Fibroblast of skin of left biceps (primary cell): ENCODE data around the gene WDPCP.
A peak's percentile ranks its signal among the peaks of the same experiment; 100 is the strongest.
"Not testable (repeated sequence)": the region's sequence is repeated elsewhere in the genome, so short reads cannot be mapped to it uniquely, and the experiment has no call there.

ENCODE experiments used
- DNase-seq, 2 experiments: peaks; one replicate each; pipeline ENCODE4 v3.0.0-alpha.2; 2013; ENCODE audit warnings: low read depth in 2 of 2

WDPCP gene

DNA sequence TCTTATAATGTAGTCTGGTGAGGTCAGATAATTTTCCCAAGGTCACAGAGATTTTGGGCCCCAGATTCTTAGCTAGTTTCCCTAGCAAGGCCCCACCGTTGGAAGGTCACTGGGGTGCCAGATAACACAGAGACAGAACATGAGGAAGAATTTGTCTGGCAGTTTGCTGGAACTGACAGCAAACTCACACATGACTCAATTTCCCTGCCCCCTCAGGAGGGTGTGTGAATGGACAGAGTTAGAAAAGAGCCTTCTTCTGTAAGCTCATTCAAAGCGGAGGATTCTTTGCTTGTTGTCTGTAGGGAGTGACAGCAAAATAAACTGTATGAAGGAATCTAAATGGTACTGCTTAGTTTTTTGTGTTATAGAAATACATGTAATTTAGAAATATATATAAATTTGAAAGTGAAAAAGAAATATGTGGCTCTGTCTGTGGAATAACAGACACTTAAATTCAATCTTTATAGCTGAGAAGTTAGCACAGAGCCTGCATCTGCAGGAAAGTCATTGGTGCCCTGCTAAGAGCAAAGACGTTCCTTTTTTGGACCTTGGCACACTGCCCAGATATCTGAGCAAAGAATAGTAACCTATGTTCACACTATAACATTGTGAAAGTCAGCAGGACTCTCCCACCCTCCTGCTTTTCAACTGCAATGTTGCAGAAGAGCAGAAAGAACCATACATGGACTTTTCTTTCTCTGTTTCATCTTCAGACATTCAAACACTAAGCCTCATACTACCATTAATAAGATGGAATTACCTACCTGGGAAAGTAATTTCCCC lies 2.5 kb upstream of the WDPCP start:
- no peak for DNase-seq

GRCh38 chr2:63589148-63589958 lies 1.1 kb upstream of the WDPCP start:
- DNase-seq = no peak

GRCh38 chr2:63587814-63588384 lies 378 bp downstream of the WDPCP start:
- DNase-seq = no peak

GRCh38 chr2:63582873-63583272 lies 5.4 kb downstream of the WDPCP start:
- DNase-seq = no peak

- DNase-seq = no peak
Observed at GRCh38 chr2:63581298-63581961, 6.8 kb downstream of the WDPCP start.

GRCh38 chr2:63580651-63581297 lies 7.5 kb downstream of the WDPCP start:
- DNase-seq = no peak

DNA sequence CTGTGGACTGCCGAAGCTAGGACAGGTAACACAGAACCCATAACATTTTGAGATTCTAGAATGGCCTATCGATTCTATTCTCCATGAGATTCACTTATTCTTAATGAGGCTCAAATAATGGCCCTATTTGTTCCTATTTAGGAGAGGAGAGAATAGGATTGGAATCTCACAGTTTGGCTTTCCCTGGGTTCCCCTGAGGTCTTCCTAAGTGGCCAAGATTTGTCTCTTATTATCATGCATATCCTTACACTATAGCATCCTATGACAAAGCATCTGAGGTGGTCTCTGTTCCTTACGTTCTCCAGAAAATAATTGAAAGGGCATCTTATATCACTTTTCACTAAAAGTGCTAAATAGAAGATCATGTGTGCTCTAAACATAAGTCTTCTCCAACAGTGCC lies 9.5 kb downstream of the WDPCP start:
- no peak for DNase-seq

- no peak for DNase-seq
Observed at GRCh38 chr2:63576546-63576945, 11.7 kb downstream of the WDPCP start.

DNA sequence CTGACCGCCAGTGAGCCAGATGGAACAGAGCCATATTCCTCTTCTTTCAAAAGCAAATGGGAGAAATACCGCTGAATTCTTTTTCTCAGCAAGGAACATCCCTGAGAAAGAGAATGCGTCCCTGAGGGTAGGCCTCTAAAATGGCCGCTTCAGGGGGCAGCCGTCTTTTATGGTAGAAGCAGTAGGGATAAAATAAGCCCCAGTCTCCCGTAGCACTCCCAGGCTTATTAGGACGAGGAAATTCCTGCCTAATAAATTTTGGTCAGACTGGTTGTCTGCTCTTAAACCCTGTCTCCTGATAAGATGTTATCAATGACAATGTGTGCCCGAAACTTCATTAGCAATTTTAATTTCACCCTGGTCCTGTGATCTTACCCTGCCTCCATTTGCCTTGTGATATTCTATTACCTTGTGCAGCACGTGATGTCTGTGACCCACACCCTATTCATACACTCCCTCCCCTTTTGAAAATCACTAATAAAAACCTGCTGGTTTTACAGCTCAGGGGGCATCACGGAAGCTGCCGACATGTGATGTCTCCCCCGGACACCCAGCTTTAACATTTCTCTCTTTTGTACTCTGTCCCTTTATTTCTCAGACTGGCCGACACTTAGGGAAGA lies 14.4 kb downstream of the WDPCP start:
- DNase-seq = not testable (repeated sequence)

- DNase-seq = not testable (repeated sequence)
Observed at GRCh38 chr2:63573026-63573425, 15.3 kb downstream of the WDPCP start.

DNA sequence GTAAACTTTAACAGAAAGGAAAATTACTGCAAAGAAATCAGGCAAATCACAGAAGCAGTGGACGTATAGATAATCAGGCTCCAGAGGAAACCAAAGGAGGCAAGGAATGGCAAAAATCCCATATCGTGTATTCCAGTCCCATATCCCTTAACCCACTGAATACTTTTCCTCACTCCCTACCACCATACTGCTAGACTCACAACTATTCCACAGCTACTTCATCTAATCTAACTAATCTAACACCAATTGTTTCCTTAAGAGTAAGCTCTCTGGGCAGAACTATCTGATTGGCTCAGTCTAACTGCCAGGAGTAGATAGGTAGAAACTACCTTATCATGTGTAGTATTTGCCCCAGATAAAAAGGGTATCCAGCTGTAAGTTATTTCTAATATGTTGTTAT lies 16.3 kb downstream of the WDPCP start:
- DNase-seq = no peak

DNA sequence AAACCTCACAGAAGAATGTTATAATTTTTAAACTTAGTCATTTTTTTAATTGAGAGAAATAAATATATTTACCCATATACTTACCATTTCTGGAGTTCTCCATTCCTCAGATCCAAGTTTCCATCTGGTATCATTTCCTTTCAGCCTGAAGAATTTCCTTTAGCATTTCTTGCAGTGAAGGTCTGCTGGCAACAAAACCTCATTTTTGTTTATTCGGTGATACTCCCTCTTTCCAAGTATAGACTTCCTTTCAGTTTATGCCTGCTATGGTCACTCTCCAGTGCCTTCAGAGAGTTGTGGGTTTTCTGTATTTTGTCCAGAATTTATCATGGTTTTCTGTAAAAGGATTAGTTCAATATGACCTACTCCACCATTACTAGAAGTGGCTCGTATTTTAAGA lies 17.0 kb downstream of the WDPCP start:
- no peak for DNase-seq

GRCh38 chr2:63569740-63570139 lies 18.5 kb downstream of the WDPCP start:
- no peak for DNase-seq

- DNase-seq = no peak
Observed at GRCh38 chr2:63562751-63563150, 25.5 kb downstream of the WDPCP start.

DNA sequence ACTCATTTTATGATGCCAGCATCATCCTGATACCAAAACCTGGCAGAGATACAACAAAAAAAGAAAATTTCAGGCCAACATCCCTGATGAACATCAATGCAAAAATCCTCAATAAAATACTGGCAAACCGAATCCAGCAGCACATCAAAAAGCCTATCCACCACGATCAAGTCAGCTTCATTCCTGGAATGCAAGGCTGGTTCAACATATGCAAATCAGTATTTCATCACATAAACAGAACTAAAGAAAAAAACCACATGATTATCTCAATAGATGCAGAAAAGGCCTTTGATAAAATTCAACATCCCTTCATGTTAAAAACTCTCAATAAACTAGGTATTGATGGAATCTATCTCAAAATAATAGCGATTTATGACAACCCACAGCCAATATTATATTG lies 29.4 kb downstream of the WDPCP start:
- DNase-seq = not testable (repeated sequence)

GRCh38 chr2:63557819-63558218 lies 30.5 kb downstream of the WDPCP start:
- DNase-seq = not testable (repeated sequence)

- no peak for DNase-seq
Observed at GRCh38 chr2:63555931-63556330, 32.3 kb downstream of the WDPCP start.

GRCh38 chr2:63555299-63555698 lies 33.0 kb downstream of the WDPCP start:
- no peak for DNase-seq

DNA sequence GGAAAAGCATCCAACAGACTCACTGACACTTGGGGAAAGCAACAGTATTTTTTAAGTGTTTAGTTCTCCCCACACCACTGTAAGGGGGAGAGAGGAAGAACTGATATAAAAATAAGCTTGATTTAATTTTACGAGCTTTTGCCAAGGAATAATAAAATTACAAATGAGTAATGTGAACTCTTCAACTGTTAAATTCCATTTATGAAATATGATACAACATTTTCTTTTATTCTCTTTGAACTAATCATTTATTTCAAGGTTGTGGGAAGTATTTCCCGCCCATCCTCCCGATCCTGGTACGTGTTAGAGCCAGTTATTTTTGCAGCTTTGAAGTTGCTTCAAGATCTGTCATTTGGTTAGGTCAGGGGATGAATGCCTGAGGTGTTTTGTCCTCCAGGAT lies 35.2 kb downstream of the WDPCP start:
- peak in 1 of 2 experiments; percentile 10 for DNase-seq

DNA sequence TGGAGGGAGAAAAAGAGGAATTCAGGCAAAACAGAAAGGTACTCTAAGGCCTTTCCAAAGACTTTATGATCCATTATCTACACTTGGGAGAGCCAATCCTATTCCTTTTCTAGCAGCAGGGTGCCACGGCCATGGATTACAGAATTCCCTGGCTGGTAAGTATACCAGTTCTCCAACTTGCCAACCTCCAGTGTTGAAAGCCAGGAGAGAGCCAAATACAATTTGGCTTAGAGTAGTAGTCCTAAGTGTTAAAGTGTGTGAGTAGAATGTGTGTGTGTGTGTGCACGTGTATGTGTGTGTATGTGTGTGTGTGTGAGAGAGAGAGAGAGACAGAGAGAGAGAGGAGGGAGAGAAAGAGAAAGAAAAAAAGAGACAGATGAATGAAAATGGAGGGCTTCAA lies 43.3 kb downstream of the WDPCP start:
- DNase-seq = no peak

DNA sequence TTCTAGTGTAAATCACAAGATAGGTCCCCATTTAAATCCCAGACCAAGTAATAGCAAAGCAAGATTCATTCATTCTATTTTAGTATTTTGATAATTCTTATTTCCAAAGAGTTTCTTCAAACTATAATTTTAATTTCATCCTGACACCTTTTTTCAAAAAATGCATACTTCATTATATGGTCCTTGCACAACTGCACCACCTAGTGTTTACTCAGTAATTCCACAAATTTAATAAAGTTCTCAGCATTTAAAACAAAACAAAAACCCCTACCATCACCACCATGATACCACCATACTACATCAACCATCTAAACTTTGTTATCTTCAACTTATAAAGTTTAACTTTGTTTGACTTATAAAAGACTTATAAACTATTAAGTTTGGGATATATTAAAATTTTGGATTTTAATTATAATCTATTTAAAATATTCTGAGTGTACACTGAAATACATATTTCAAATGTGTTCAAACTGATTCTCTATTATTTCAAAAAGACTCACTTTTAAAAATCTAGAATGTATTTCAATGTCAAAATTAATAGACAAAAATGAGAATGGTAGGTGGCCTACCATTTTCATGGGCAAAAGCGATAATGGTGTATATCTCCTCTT lies 44.2 kb downstream of the WDPCP start:
- DNase-seq = no peak
